ENCODE results near the gene EXOC7. TPM values are rescaled to one million over a fixed set of nuclear protein-coding genes. Genes with fewer than 3 reads are reported as not detected.

EXOC7 gene
- polyA plus RNA-seq, 3 donors: 138 to 168 (median 146) TPM

DNA sequence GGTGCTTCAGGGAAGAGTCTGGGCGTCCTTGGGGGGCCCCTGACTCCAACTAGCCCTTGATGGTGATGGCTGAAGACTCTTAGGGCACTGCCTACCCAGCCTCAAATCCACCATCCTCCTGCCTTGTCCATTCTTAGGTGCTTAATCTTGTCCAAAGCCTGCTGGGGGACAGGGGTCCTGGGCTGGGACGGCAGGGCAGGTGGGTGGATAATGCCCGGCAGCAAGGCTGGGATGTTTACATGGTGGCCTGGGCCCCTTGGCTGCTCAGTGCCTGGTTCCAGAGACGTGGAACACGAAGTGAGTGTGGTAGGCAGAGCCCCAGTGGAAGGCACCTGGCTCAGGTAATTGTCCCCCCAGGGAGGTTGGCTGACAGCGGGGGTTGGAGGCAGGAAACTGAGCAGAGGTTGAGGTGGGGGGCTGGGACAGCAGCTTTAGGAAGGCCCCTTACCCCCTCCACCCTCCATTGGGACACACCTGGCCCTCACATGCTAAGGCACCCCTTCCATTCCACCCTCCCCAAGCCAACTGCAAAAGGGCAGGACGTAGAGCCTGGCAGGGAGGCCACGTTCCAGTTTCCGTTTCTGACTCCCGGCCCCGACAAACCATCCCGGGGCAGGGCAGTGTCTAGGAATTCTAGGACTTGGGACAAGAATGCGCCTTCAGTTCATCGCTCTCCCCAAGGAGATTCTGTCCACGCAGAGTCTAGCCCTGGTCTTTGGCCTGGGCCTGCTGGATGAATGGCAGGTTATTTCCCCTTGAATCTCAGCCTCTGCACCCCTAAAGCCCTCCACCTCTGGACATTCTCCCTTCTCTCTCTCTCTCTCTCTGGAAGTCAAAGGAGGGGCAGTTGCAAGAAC is 35.5 kb upstream of the EXOC7 start:
- no peak for DNase-seq (ENCODE audit: low read depth in 3 of 3, low spot score in 2 of 3)

DNA sequence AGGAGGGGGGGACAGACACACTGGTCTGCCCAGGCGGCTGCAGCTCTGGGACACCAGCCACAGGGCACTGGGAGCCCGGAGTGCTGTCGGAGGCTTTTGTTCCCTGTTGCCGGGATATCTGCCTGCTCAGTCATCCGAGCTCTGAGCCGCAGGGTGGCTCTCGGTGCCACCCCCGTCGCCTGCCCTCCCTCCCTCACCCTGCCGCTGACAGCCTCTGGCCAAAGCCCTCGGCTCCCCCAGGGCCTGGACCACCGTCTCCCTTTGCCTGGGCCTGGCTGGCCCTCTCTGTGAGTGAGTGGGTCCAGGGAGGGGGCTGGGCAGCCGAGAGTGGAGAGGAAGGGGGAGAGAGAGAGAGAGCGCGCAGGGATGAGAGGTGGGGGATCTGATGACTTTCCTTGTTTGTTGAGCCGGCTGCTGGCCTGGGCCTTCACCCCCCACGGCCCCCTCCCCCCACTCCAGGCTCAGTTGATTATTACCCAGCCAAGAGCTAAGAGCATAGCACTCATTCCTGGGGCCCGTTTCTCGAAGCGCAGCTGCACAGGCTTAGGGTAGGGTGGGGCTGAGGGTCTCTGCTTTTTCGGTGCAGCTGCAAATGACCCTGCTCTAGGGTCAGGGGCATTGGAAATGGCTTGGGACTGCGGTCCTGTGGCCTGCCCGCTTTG is 34.8 kb upstream of the EXOC7 start:
- DNase-seq (ENCODE audit: low read depth in 3 of 3, low spot score in 2 of 3): no peak

GRCh38 chr17:76137351-76138233 is 34.0 kb upstream of the EXOC7 start:
- DNase-seq (ENCODE audit: low read depth in 3 of 3, low spot score in 2 of 3): no peak

DNA sequence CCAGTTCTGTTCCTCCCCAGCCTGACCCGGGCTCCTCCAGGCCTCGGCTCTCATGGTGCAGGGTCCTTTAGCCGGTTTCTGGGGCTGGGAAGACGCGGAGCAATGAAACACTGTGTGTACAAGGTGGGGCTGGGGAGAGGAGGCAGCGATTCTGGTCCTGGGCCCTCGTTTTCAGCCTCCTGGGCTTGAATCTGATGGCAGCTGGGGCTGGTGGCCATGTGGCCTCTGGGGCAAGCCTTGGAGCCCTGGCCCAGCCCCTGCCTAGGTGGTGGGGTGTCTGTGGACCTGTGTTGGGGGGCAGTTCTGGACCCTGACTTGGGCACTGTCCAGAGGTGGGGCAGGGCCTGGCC is 33.4 kb upstream of the EXOC7 start:
- no peak for DNase-seq (ENCODE audit: low read depth in 3 of 3, low spot score in 2 of 3)

DNA sequence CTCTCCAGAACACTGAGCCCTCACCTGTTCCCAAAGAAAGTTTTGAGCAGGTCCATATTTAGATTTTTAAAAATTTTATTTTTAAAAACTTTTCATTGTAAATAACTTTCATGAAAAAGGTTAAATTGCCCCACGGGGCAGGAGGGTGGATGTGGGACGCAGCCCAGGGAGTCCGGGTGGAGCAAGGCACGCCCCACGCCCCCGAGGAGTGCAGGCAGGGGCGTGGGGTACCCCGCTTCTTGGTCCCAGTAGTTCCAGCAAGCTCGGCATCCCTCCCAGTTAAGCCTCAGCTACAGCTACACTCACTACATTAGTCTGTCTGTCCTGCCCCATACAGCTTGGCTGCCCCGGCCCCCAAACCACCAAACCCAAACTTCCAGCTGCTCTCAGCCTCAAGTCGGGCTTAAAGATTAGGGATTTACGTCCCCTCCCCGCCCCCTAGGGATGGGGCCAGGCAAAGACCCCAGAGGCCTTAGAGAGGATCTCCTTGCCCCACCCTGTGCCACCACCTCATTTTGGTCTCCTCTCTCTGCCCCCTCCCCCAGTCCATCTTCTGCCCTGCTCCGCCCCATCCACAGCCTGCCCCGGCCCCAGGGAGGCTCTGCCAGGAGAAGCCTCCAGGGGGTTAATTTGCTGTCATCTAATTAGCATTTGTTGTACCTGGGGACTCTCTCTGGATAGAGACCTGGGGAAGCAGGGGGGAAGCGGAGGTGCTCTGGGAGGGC is 32.9 kb upstream of the EXOC7 start:
- no peak for DNase-seq (ENCODE audit: low read depth in 3 of 3, low spot score in 2 of 3)

GRCh38 chr17:76135810-76136188 is 32.2 kb upstream of the EXOC7 start:
- no peak for DNase-seq (ENCODE audit: low read depth in 3 of 3, low spot score in 2 of 3)

DNA sequence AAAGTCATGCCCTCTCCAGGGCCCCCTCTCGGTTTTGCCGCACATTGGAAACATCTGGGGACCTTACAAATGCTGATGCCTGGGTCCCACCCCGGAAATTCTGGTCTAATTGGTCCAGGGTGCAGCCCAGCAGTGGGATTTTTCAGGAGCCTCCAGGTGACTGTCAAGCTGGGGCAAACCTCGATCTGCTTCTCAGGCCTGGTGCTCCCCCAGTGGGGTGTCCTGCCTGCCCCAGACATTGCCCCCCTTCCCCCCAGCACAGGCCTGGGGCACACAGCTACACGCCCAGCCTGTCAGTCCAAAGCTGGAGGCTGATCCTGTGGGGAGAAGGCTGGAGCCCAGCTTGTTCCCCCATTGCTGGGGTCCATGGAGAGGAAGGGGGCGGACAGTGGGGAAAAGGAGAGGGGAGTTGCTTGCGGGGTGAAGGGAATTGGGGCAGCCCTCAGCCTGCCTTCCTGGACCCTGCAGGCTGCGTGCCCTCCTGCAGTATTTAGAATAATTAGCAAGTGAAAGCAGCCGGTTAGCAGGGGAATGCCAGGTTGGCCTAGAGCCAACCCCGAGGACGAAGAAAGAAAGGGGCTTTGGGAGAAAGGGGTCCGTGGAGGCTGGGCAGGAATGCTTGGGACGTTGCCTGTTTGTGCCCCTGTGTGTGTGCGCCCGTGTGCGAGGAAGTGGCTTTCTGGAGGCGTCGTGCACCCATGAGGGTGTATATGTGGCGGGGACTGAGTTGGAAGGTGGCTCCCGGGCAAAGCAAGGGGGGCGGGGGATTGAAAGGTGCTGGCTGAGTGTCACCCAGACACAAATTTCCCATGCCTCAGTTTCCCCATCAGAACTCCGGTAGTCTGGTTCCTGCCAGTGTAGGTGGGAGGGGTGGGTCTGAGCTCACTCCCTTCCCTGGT is 31.6 kb upstream of the EXOC7 start:
- no peak for DNase-seq (ENCODE audit: low read depth in 3 of 3, low spot score in 2 of 3)

DNA sequence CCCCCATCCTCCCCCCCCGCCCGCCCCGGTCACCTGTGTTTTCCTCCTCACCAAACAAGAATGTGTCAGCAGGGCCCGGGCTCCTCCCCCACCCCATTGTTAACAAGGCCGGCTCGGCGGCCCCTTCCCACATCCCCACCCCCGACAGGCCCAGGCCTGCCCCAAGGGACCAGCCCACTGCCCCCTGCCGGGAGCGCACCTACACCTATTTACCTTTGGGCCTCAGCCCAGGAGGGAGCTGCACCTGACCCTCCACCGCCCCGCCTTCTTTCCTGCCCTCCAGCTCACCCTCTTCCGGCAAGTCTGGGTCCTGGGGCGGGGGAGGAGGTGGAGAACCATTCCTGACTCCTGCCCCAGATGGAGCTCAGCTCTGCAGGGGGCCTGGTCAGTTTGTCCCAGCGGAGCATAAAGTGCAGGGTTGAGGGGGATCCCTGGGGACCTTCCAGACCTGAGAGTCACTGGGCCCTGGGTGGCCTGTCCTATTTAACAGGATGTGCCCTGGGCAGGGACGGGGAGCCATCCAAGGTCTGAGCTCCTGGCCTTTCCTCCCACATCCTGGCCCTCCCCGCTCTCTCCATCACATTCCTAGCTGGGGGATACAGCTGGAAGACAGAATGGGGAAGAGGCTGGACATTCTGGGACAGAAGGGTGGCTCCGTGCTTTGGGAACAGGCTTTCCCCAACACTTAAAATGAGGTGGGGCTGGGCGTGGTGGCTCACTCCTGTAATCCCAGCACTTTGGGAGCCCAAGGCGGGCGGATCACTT is 29.2 kb upstream of the EXOC7 start:
- DNase-seq (ENCODE audit: low read depth in 3 of 3, low spot score in 2 of 3): no peak

DNA sequence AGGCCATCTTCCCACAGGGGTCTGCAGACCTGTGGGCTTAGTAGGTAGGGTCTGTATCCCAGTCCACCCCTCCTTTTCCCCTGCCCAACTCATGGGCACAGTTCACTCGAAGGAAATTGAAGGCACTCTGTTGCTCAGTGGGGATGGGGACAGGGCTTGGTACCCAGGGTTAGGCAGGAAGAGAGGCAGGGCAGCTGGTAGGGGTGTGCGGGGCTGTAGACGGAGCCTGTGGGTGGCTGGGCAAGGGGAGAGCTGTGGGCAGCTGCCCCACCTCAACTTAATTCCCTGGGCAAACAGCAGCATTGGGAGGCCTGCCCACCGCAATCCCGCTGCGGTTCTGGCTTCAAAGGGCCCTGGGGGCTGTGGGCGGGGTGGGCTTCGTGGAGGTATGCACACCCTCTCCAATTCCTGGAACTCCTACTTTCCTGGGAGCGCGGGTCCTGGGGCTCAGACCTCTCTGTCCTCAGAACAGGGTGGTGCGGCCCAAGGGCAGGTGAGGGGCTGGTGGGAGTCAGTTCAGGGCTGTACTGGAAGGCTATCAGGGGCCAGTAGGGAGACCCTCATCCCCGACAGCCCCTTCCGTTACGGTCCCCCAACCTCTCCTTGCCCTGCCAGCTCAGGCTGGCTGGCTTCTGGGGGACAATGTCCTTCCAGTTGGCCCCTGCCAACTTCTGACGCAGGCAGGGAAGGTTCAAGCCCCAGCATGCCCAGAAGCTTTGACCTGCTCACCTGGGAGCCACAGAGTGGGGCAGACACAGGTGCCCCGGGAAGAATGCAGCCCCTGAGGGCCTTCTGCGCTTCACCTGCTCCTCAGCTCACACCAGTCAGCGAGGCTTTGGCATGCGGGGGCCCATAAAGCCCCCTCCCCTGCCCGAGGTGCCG is 28.3 kb upstream of the EXOC7 start:
- DNase-seq (ENCODE audit: low read depth in 3 of 3, low spot score in 2 of 3): no peak

GRCh38 chr17:76131051-76131691 is 27.6 kb upstream of the EXOC7 start:
- no peak for DNase-seq (ENCODE audit: low read depth in 3 of 3, low spot score in 2 of 3)

DNA sequence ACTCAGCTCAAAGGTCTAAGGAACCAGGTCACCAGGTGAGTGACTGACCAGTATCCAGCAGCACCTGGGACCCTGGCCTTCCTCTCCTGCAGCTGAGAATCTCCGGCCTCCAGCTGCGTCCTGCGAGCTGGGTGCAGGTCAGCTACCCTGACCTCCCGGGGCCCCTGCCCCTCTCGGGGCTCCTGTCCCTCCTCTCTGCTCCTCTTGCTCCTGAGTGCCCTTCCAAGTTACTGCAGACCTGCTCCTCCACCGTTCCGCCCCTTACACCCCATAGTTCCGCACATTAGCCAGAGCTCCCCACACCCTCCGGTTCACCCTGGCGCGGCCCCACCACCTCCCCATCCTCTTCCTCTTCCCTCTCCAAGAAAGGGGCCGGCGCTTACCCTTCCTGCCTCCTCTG is 26.9 kb upstream of the EXOC7 start:
- no peak for DNase-seq (ENCODE audit: low read depth in 3 of 3, low spot score in 2 of 3)

DNA sequence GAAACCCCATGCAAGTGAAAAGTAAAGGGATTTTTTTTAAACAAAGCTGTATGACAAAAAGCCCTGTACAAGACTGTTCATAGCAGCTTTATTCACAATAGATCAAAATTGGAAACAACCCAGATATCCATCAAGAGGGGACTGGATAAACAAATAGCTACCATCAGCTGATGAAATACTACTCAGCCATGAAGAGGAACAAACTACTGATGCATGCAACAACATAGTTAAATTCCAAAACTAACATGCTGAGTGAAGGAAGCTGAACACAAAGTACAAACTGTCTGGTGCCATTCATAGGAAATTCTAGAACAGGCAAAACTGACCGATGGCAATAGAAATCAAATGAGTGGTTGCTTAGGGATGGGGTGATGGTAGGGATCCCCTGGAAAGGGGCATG is 22.3 kb upstream of the EXOC7 start:
- no peak for DNase-seq (ENCODE audit: low read depth in 3 of 3, low spot score in 2 of 3)

GRCh38 chr17:76125391-76125675 is 21.7 kb upstream of the EXOC7 start:
- no peak for DNase-seq (ENCODE audit: low read depth in 3 of 3, low spot score in 2 of 3)

DNA sequence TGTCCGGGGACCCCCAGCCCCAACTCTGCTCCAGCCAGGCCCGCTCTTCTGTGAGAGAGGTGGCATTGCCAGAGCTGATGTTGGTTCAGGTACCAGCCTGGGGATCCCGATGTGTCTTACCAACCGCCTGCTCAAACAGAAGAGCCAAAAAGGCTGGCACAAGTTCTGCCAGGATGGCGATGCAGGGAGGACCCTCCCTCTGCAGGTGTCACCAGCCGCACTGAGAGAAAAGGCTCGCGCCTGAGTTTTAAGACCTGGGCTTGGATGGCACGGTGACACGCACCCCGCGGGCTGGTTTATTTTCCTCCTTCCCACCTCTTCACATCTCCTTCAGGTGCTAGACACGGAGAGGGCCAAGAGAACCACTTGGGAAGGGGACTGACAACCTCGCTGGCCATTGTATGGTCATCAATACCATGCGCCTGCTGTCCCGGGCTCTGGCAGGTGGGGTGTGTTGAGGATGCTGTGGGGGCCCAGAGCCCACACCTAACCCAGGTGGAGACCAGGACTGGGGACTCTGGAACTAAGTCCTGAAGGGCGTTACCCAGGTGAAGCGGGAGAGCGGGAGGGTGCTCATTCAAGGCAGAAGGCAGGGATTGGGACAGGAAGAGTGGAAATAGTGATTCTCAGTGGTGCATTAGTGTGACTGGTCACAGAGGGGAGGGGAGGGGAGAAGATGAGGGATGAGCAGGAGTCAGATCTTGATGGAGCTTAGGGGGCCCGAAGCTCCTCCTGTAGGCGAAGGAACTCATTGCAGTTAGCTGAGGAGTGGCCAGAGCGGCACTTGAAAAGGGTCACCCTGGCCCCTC is 21.2 kb upstream of the EXOC7 start:
- DNase-seq (ENCODE audit: low read depth in 3 of 3, low spot score in 2 of 3): no peak

- DNase-seq (ENCODE audit: low read depth in 3 of 3, low spot score in 2 of 3): no peak
Observed at GRCh38 chr17:76123749-76124581, 20.4 kb upstream of the EXOC7 start.

- DNase-seq (ENCODE audit: low read depth in 3 of 3, low spot score in 2 of 3): no peak
Observed at GRCh38 chr17:76123191-76123499, 19.6 kb upstream of the EXOC7 start.

Measured in right renal cortex interstitium (tissue), 3 donors.